Mammary microvascular endothelial cell (primary cell): ENCODE results near the gene SOHLH1. TPM values are rescaled to one million over a fixed set of nuclear protein-coding genes. Genes with fewer than 3 reads are reported as not detected.

Experiments
- total RNA-seq: library from RNA; depleted of rRNA; stranded (reverse); fragments of >200 nt; gene quantifications from 2 replicates; pipeline ENCODE4 v1.2.3, GENCODE V29; 2015

Gene SOHLH1, protein sequence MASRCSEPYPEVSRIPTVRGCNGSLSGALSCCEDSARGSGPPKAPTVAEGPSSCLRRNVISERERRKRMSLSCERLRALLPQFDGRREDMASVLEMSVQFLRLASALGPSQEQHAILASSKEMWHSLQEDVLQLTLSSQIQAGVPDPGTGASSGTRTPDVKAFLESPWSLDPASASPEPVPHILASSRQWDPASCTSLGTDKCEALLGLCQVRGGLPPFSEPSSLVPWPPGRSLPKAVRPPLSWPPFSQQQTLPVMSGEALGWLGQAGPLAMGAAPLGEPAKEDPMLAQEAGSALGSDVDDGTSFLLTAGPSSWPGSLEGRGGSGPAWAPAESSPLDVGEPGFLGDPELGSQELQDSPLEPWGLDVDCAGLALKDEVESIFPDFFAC
- 0.34 TPM in 1 of 2 replicates, not detected in the other for total RNA-seq

DNA sequence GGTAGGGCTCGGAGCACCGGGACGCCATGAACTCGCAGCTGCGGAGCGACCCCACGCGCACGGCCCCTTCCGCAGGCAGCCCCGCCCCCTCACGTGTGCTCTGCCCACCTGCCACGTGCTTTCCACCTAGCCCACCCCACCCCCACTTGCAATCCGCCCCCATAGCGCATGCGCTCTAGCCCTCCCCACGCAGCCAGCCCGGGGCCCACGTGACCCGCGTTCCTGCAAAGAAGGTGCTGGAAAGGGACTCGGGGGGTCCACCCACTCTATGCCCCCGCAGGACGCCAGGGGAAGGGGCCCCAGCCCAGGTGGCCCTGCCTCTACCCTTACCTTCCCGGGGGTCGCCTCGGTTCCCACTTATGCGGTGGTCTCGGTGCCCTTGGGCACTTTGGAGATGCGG lies at the start of gene SOHLH1:
TSS of gene SOHLH1 (minus strand) at position 42 of the 400 bp plus-strand sequence. CDS start at position 28, 14 bp downstream.

DNA sequence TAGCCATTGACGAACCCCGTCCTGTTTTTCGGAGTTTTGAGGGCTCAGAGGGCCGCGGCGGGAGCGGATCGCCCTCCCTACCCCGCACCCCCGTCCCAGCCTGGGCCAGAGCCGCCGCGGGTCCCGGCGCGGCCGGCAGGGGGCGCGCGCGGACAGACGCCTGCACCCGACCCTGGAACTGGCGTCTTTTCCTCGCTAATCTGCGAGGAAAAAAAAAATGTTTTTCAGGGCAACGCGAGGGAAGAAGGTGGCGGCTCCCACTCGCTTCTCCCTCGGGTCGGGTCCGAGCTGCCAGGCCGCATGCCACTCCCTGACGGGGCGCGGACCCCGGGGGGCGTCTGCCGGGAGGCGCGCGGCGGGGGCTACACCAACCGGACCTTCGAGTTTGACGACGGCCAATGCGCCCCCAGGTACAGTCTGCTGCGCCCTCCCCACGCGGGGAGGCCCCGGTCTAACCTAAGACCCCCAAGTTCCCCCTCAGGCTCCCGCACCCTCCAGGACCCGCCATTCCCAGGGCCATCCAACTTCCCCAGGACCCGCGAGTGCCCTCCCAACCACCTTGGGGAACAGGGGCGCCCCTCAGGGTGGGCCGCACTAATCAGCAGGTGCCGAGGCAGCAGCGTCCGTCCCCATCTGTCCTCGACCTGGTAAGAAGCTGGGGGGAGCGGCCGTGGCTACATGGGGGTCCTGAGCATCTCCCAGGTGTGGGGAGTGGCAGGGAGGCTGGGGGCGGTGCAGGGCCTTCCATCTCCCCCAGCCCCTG lies 2.9 kb upstream of the SOHLH1 start, which contains the start of gene KCNT1:
TSS of gene KCNT1 (plus strand) at position 227 of the 763 bp plus-strand sequence. CDS start at position 301, 74 bp downstream.

DNA sequence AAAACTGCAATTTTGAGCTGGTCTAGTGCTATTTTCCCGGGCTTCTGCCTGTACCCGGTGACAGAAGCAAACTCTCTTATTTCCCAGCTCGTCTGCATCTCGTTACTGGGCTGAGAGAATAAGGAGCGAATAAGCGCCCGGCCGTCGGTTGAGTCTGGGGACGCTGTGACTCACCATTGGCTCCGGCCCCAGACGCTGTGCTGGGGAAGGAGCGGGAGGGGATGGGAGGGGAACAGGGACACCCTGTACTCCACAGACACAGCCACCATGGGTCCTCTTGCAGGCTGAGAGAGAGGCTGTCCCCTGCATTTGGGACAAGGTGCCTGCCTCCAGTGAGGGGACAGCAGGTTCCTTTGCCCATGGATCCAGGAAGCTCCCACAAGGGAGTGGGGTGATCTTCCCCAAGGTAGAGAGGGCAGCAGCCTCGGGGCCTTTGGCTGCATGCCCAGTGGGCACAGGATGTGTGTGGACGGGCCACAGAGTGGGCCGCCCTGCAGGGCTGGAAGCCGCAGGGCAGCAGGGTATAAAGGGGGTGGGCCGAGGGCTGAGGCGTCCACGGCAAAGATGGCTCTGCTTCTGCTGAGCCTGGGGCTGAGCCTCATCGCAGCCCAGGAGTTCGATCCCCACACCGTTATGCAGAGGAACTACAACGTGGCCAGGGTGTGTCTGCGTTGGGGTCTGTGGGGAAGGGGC lies 36.4 kb downstream of the SOHLH1 start, which contains the start of gene LCN9:
TSS of gene LCN9 (plus strand) at position 552 of the 693 bp plus-strand sequence. CDS start at position 565, 13 bp downstream.

Other genes starting within 250 kb of the SOHLH1 start
- gene PPP1R26, start 219.7 kb downstream of the SOHLH1 start, total RNA-seq, result 5.0 and 6.1 TPM in 2 replicates
- gene MRPS2, start 198.8 kb downstream of the SOHLH1 start, total RNA-seq, result 53.8 and 66.0 TPM in 2 replicates
- not detected in 2 replicates for gene LCN1, start 178.0 kb downstream of the SOHLH1 start, total RNA-seq
- gene OBP2A, start 153.4 kb downstream of the SOHLH1 start, total RNA-seq, result not detected in 2 replicates
- not detected in 2 replicates for gene PAEP, start 137.7 kb downstream of the SOHLH1 start, total RNA-seq
- not detected in 2 replicates for gene GLT6D1, start 59.9 kb downstream of the SOHLH1 start, total RNA-seq
- not detected in 2 replicates for gene LCN9, start 36.2 kb downstream of the SOHLH1 start, total RNA-seq
- not detected in 2 replicates for gene KCNT1, start 2.7 kb upstream of the SOHLH1 start, total RNA-seq
- gene CAMSAP1, start 208.1 kb upstream of the SOHLH1 start, total RNA-seq, result 15.6 and 15.8 TPM in 2 replicates